Thyroid gland (tissue), 4 donors: Measurements from ENCODE around the gene FANCG.

ENCODE experiments used
- POLR2A ChIP-seq, 2 donors: fragments of 450-650 bp; IDR thresholded peaks; one replicate each; pipeline ENCODE4 v1.6.1; 2017; ENCODE audit warnings: antibody characterized with exemption in 2 of 2, mild to moderate bottlenecking in 2 of 2, moderate library complexity in 1 of 2
- TF ChIP-seq, protein P1 (sequence below), 6 experiments: fragments of 200-600 bp in 3 of 6; fragments of 450-650 bp in 3 of 6; sonication (generic) in 3 of 6; IDR thresholded peaks; one replicate each; pipeline ENCODE4 v1.5.1; 2016 to 2019; ENCODE audit warnings: antibody characterized with exemption in 6 of 6, mild to moderate bottlenecking in 2 of 6, inconsistent platforms in 1 of 6, moderate library complexity in 1 of 6

- TF ChIP-seq, protein P1, sequence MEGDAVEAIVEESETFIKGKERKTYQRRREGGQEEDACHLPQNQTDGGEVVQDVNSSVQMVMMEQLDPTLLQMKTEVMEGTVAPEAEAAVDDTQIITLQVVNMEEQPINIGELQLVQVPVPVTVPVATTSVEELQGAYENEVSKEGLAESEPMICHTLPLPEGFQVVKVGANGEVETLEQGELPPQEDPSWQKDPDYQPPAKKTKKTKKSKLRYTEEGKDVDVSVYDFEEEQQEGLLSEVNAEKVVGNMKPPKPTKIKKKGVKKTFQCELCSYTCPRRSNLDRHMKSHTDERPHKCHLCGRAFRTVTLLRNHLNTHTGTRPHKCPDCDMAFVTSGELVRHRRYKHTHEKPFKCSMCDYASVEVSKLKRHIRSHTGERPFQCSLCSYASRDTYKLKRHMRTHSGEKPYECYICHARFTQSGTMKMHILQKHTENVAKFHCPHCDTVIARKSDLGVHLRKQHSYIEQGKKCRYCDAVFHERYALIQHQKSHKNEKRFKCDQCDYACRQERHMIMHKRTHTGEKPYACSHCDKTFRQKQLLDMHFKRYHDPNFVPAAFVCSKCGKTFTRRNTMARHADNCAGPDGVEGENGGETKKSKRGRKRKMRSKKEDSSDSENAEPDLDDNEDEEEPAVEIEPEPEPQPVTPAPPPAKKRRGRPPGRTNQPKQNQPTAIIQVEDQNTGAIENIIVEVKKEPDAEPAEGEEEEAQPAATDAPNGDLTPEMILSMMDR (IDR thresholded peaks at IDR 0.05) = no peak
- no peak for TF ChIP-seq POLR2A (IDR thresholded peaks at IDR 0.05)
Observed at GRCh38 chr9:35112257-35113020, 32.7 kb upstream of the FANCG start.
